ENCODE results near the gene PTGER4.

The PTGER4 gene

GRCh38 chr5:40648150-40648549 is 31.6 kb upstream of the PTGER4 start:
- no peak for TF ChIP-seq CTCF (IDR thresholded peaks at IDR 0.05; ENCODE audit: low read length, missing control alignments)
- DNase-seq (ENCODE audit: low read depth) = no peak
- no peak overlapping the region for H3K4me3 ChIP-seq (replicated peaks; ENCODE audit: low read depth, low read length)

GRCh38 chr5:40649463-40650030 is 30.2 kb upstream of the PTGER4 start:
- TF ChIP-seq CTCF (IDR thresholded peaks at IDR 0.05; ENCODE audit: low read length, missing control alignments) = no peak
- no peak for DNase-seq (ENCODE audit: low read depth)
- no peak overlapping the region for H3K4me3 ChIP-seq (replicated peaks; ENCODE audit: low read depth, low read length)

GRCh38 chr5:40651201-40651600 is 28.5 kb upstream of the PTGER4 start:
- H3K4me3 ChIP-seq (replicated peaks; ENCODE audit: low read depth, low read length) = no peak overlapping the region
- no peak for TF ChIP-seq CTCF (IDR thresholded peaks at IDR 0.05; ENCODE audit: low read length, missing control alignments)
- DNase-seq (ENCODE audit: low read depth) = no peak

GRCh38 chr5:40652441-40653220 is 27.1 kb upstream of the PTGER4 start:
- DNase-seq (ENCODE audit: low read depth) = no peak
- H3K4me3 ChIP-seq (replicated peaks; ENCODE audit: low read depth, low read length) = no peak overlapping the region
- no peak for TF ChIP-seq CTCF (IDR thresholded peaks at IDR 0.05; ENCODE audit: low read length, missing control alignments)

- DNase-seq (ENCODE audit: low read depth) = no peak
- TF ChIP-seq CTCF (IDR thresholded peaks at IDR 0.05; ENCODE audit: low read length, missing control alignments) = no peak
- H3K4me3 ChIP-seq (replicated peaks; ENCODE audit: low read depth, low read length) = no peak overlapping the region
These were observed 26.3 kb upstream of the PTGER4 start for GRCh38 chr5:40653221-40654022.

- DNase-seq (ENCODE audit: low read depth) = no peak
- no peak overlapping the region for H3K4me3 ChIP-seq (replicated peaks; ENCODE audit: low read depth, low read length)
- TF ChIP-seq CTCF (IDR thresholded peaks at IDR 0.05; ENCODE audit: low read length, missing control alignments) = no peak
These were observed 25.2 kb upstream of the PTGER4 start for GRCh38 chr5:40654377-40654991.
